ENCODE results near the gene MED8. TPM values are rescaled to one million over a fixed set of nuclear protein-coding genes. Genes with fewer than 3 reads are reported as not detected.

MED8 gene
- total RNA-seq, 1 experiment from 2014 or later, result 54.8 TPM

DNA sequence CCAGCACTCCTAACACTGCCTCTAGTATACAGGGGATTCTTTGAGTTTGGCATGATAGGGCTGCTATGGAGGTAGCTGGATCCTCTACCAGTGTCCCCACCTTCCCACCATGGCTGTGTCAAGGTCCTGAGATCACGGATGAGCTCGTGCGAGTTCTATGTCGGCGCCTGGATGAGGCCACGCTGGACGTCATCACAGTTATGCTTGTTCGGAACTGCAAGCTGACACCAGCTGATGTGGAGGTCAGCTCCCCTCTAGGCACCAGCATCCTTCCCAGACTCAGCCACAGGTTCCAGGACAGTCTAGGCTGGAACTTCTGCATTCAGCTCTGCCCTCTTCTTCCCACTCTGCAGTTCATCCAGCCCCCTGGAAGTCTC is 49.0 kb upstream of the MED8 start:
- ChIA-PET POLR2A (ENCODE audit: unreplicated experiment) (no interaction called here), CTCF (no interaction called here)
- H3K9me2 ChIP-seq (ENCODE audit: insufficient read depth), result no peaks in the 10 kb centered on the region
- H3K36me3 ChIP-seq (ENCODE audit: low read depth), result peaks cover 3% of the 10 kb centered on the region; the same call in 1 of the 2 replicates
- BruUV-seq (replicated peaks), result no TSS peak
- no peaks in the 10 kb centered on the region for H3K27me3 ChIP-seq (ENCODE audit: insufficient read depth, low read depth)
- no peak for TF ChIP-seq EZH2 (IDR thresholded peaks at IDR 0.05; ENCODE audit: low read depth)
- TF ChIP-seq, protein P1, sequence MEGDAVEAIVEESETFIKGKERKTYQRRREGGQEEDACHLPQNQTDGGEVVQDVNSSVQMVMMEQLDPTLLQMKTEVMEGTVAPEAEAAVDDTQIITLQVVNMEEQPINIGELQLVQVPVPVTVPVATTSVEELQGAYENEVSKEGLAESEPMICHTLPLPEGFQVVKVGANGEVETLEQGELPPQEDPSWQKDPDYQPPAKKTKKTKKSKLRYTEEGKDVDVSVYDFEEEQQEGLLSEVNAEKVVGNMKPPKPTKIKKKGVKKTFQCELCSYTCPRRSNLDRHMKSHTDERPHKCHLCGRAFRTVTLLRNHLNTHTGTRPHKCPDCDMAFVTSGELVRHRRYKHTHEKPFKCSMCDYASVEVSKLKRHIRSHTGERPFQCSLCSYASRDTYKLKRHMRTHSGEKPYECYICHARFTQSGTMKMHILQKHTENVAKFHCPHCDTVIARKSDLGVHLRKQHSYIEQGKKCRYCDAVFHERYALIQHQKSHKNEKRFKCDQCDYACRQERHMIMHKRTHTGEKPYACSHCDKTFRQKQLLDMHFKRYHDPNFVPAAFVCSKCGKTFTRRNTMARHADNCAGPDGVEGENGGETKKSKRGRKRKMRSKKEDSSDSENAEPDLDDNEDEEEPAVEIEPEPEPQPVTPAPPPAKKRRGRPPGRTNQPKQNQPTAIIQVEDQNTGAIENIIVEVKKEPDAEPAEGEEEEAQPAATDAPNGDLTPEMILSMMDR (conservative IDR thresholded peaks at IDR 0.05), result no peak
- no peaks in the 10 kb centered on the region for H3K9me3 ChIP-seq (ENCODE audit: insufficient read depth, low read depth)
- H4K20me1 ChIP-seq (ENCODE audit: insufficient read depth), result no peaks in the 10 kb centered on the region
- no peak overlapping the region for H3K4me3 ChIP-seq
- intact Hi-C loops (cut with micrococcal nuclease; ENCODE audit: unreplicated experiment), result no loop called here
- no peak overlapping the region for H2AFZ ChIP-seq
- H3K27ac ChIP-seq, result no peak overlapping the region
- H3K4me1 ChIP-seq (replicated peaks; ENCODE audit: insufficient read depth), result no peaks in the 10 kb centered on the region
- H3F3A ChIP-seq (ENCODE audit: insufficient read depth, low read depth), result peaks cover 5% of the 10 kb centered on the region; the same call in 1 of the 2 replicates
- no peaks in the 10 kb centered on the region for H3K79me2 ChIP-seq (ENCODE audit: low read depth)
- no peak for DNase-seq
- no peak overlapping the region for H3K4me2 ChIP-seq

DNA sequence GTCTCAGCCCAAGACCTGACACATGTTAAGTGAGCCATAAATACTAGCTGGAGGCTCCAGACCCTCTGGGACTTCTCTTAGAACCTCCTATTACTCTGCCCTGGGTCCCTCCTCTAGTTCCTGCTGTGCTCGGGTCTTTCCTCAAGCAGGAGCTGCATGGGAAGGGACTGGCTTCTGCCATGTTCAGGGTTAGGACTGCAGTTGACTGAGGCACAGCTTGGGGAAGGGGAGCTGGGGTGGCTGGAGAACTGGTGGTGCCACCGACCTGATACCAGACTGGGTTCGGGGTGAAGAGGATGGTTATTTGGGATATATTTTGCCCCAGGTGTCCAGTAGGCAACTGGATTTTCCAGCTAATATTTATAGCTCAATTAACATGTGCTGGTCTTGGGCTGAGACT is 48.4 kb upstream of the MED8 start:
- H2AFZ ChIP-seq, result no peak overlapping the region
- no TSS peak for BruUV-seq (replicated peaks)
- ChIA-PET POLR2A (ENCODE audit: unreplicated experiment) (interaction anchor here (0.7 kb wide), 1 partner anchor 172 kb away, joined by 3 read pairs; no protein-coding TSS in a partner anchor), CTCF (no interaction called here)
- no peak overlapping the region for H3K27ac ChIP-seq
- peaks cover 5% of the 10 kb centered on the region; the same call in 1 of the 2 replicates for H3F3A ChIP-seq (ENCODE audit: insufficient read depth, low read depth)
- no peaks in the 10 kb centered on the region for H3K4me1 ChIP-seq (replicated peaks; ENCODE audit: insufficient read depth)
- H4K20me1 ChIP-seq (ENCODE audit: insufficient read depth), result no peaks in the 10 kb centered on the region
- H3K79me2 ChIP-seq (ENCODE audit: low read depth), result no peaks in the 10 kb centered on the region
- TF ChIP-seq, protein P1 (conservative IDR thresholded peaks at IDR 0.05), result no peak
- no peak for TF ChIP-seq EZH2 (IDR thresholded peaks at IDR 0.05; ENCODE audit: low read depth)
- peaks cover 3% of the 10 kb centered on the region; the same call in 1 of the 2 replicates for H3K36me3 ChIP-seq (ENCODE audit: low read depth)
- DNase-seq, result no peak
- no peak overlapping the region for H3K4me3 ChIP-seq
- H3K27me3 ChIP-seq (ENCODE audit: insufficient read depth, low read depth), result no peaks in the 10 kb centered on the region
- intact Hi-C loops (cut with micrococcal nuclease; ENCODE audit: unreplicated experiment), result no loop called here
- H3K9me2 ChIP-seq (ENCODE audit: insufficient read depth), result no peaks in the 10 kb centered on the region
- H3K9me3 ChIP-seq (ENCODE audit: insufficient read depth, low read depth), result no peaks in the 10 kb centered on the region
- no peak overlapping the region for H3K4me2 ChIP-seq

DNA sequence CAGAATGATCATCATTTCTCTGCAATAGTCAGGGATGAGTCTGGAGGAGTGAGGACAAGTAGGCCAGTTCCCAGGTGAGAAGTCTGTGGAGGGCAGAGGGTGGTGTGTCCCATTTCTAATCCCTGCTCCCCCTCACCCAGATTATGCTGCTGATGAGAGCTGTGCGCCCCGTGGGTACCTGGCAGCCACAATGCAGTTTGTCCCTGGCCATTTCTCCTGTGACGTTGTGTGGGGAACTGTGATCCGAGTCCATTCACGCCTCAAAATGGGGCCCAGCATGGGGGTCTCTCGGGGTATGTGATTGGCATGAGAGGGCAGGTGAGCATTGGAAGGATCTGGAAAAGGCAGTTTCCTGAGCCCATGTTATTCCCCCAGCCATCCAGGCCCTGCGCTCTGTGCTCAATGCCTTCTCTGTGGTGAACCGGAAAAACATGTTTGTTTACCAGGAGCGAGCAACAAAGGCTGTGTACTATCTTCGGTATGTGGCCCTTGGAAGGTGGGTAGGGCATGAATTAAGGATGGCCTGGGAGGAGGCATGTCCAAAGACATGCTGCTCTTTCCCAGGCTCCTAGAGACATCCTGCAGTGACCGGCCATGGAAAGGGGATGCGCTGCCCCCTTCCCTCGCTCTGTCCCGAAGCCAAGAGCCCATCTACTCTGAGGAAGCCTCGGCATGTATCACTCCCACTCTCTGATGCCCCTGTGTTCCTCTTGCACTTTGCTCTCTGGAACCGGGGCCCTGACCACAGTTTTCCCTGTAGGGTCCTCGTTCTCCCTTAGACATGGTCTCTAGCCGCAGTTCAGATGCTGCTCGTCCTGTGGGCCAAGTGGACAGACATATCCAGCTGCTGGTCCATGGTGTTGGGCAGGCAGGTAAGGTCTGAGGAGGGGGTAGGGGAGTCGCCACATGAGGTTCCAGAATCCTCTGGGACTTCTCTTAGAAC is 47.7 kb upstream of the MED8 start:
- Histone ChIP-seq H4K20me1 (ENCODE audit: insufficient read depth) (no peaks in the 10 kb centered on the region), H3F3A (ENCODE audit: insufficient read depth, low read depth) (peaks cover 5% of the 10 kb centered on the region; the same call in 1 of the 2 replicates), H3K27me3 (ENCODE audit: insufficient read depth, low read depth) (no peaks in the 10 kb centered on the region), H2AFZ (no peak overlapping the region), H3K79me2 (ENCODE audit: low read depth) (no peaks in the 10 kb centered on the region), H3K4me1 (replicated peaks; ENCODE audit: insufficient read depth) (no peaks in the 10 kb centered on the region), H3K27ac (no peak overlapping the region), H3K9me2 (ENCODE audit: insufficient read depth) (no peaks in the 10 kb centered on the region), H3K36me3 (ENCODE audit: low read depth) (peaks cover 3% of the 10 kb centered on the region; the same call in 1 of the 2 replicates), H3K9me3 (ENCODE audit: insufficient read depth, low read depth) (no peaks in the 10 kb centered on the region), H3K4me2 (no peak overlapping the region), H3K4me3 (no peak overlapping the region)
- no peak for DNase-seq
- CTCF ChIA-PET, result no interaction called here
- TF ChIP-seq, protein P1 (conservative IDR thresholded peaks at IDR 0.05), result no peak
- TF ChIP-seq EZH2 (IDR thresholded peaks at IDR 0.05; ENCODE audit: low read depth), result no peak
- intact Hi-C loops (cut with micrococcal nuclease; ENCODE audit: unreplicated experiment), result no loop called here
- POLR2A ChIA-PET (ENCODE audit: unreplicated experiment), result interaction anchor here (0.6 to 0.7 kb wide), 2 partner anchors 173 to 217 kb away, joined by 3 to 7 read pairs; no protein-coding TSS in a partner anchor
- BruUV-seq (replicated peaks), result no TSS peak
